Adrenal gland (tissue), 5 donors: ENCODE results near the gene TK2.

Experiments used
- CTCF ChIP-seq, 6 experiments: fragments of 450-650 bp in 4 of 6; fragments of 200-600 bp in 2 of 6; sonication (generic) in 1 of 6; IDR thresholded peaks; 1 replicate in 5 of 6; 2 replicates in 1 of 6; pipeline versions ENCODE4 v1.5.1 to v1.8.0; 2016 to 2021; ENCODE audit warnings: antibody characterized with exemption in 6 of 6, mild to moderate bottlenecking in 2 of 6, moderate library complexity in 1 of 6
- POLR2A ChIP-seq, 2 donors: fragments of 450-650 bp; IDR thresholded peaks; one replicate each; pipeline ENCODE4 v1.6.1; 2017; ENCODE audit warnings: antibody characterized with exemption in 2 of 2, mild to moderate bottlenecking in 2 of 2, moderate library complexity in 1 of 2
- donor health status: DM: no; HTN: no; CAD: no.

- no peak for TF ChIP-seq CTCF (IDR thresholded peaks at IDR 0.05)
- TF ChIP-seq POLR2A (IDR thresholded peaks at IDR 0.05) = no peak
Measured at GRCh38 chr16:66458292-66458691, 91.6 kb downstream of the TK2 start.
